Inferior parietal cortex (tissue), 1 donor: ENCODE data around the gene HOXB7.

Experiments used
- DNase-seq: peaks from one replicate; pipeline ENCODE4 v3.0.0-alpha.2; 2016; ENCODE audit errors: extremely low spot score

HOXB7 gene

GRCh38 chr17:48609033-48609432 lies 1.8 kb downstream of the HOXB7 start:
- DNase-seq, result no peak

GRCh38 chr17:48608494-48608834 lies 2.4 kb downstream of the HOXB7 start:
- DNase-seq, result no peak

GRCh38 chr17:48606892-48607614 lies 3.8 kb downstream of the HOXB7 start:
- no peak for DNase-seq

DNA sequence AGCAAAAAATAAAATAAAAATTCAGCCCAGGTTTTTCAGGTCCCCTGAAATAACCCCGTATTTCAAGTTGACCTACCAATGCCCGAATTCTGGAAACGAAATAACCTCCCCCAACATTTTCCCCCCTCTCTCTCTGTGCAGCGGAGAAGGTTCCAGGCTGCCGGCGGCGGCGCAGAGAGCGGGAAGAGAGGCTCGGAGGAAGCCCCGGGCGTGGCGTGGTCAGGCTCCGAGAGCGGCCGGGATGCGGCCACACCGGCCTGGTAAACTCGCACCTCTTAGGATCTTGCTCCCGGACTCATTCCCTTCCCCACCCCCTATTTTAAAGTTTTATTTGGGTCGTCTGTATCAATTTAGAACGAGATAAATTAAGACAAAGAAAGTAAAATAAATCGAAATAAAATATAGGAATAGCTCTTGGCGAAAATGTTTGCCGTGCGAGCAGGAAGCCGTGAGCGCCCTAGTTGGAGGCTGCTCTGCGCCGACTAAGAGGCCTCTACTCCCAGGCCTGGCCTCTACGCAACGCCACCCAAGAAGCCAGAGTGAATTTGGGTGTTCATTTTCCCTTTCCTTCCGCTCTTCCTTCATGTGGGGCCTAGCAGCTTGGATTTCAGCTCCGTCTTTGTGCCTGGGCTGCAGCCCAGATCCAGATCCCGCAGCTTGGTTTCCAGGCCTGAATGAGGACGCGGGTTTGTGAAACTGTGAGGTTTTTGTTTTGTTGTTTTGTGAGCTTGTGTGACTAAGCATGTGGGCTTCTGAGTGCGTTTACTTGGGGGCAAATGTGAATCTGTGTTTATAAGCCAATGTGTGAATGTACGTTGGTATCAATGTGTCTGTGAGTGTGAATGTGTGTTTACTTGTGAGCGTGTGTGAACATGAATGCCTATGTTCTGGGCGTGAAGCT lies 4.6 kb downstream of the HOXB7 start:
- DNase-seq, result no peak

DNA sequence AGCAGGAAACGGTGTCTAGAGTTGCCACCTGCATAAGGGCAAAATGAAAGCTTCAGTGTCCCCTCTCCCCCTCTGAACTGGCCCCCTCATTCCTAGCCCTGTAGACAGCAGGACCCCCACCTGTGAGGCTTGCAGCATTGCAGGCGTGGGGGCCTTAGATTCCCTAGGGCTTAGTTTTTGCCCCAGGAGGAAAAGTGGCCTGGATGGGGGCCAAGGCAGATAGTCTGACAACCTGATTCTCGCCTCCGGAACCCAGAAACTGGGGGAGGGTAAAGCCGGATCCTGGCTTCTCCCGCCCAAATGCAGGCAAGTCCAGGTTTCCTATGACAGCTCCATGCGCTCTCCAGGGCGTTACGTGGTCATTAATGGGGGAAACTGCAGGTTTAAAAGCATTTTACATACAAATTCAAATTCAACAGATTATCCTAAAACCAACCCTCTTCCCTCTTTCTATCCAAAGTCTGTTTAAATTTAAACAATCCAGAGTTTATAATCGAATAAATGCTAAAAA lies 5.4 kb downstream of the HOXB7 start:
- no peak for DNase-seq

- no peak for DNase-seq
These were observed 6.0 kb downstream of the HOXB7 start, which contains the start of gene HOXB6 for GRCh38 chr17:48604770-48605329. Gene HOXB6, minus strand, starts transcription at chr17:48604986. Its CDS starts 6,836 bp downstream, at chr17:48598150.

GRCh38 chr17:48603959-48604769 lies 6.7 kb downstream of the HOXB7 start:
- DNase-seq, result no peak

GRCh38 chr17:48601539-48602425 lies 9.0 kb downstream of the HOXB7 start:
- no peak for DNase-seq

GRCh38 chr17:48601207-48601538 lies 9.6 kb downstream of the HOXB7 start:
- DNase-seq, result no peak

GRCh38 chr17:48600244-48601098 lies 10.3 kb downstream of the HOXB7 start:
- DNase-seq, result no peak

- no peak for DNase-seq
These were observed 11.5 kb downstream of the HOXB7 start for GRCh38 chr17:48599354-48599753.

DNA sequence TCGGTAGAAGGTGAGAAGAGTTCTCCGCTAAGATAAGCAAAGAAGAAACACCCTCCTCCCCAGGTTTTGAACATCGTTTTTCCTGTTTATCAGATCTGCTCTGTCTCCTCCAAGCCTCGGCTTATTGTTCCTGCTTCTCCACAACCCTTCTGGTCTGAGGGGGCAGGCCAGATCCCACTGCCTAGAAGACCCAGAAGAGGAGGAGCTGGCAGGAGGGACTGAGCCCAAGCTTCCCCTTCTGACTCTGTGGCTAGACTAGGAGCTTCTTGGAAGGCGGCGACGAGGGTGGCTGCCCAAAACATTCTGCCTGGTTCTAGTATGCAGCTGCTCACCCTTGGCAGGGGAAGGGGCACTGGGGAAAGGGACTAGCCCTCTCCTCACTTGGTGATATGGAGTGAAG lies 12.1 kb downstream of the HOXB7 start:
- no peak for DNase-seq

DNA sequence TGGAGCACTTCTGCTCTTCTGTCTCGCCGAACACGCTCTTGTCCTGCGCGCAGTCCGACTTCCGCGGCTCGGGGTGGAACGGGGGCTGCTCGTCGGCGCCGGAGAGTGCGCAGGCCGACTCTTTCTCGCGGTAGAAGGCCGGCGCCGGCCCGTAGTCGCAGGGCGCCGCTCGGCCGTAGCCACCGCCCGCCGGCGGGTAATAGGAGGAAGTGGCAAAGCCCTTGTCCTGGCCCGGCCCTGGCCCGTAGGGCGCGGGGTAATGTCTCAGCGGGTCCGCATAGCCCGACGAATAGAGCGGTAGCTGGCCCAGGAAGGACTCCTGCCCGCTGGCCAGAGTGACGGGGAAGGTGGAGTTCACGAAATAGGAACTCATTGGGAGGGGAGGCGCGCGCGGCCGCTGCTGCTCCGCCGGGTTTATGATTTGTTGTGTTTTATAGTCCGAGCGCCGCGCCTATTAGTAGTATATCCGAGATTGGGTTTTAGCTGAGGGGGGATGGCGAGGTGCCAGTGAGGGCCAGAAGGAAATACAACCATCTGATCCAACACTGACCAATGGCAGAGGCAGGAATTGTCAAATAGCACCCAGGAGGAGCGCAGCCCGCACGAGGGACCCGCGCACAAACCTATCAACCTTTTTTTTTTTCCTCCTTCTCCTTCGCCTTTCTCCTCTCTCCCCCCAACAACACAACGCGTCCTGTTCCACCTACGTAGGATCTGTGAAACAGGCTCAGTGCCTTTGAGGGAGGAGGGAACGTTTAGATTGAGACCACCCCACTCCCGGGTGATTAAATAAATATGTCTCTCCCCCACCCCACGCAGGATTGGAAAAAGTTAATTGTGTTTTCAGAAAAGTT lies 12.8 kb downstream of the HOXB7 start:
- DNase-seq, result no peak

DNA sequence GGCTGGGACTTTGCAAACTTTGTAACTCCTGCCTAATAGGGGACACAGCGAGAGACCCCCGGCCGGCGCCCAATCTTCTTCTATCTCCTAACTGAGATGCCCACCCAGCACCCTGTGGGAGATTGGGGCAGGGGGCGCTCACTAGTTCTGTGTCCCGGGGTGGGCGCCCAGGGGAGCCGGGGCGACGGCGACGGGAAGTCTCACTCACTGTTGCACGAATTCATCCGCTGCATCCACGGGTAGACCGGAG lies 13.4 kb downstream of the HOXB7 start:
- no peak for DNase-seq

DNA sequence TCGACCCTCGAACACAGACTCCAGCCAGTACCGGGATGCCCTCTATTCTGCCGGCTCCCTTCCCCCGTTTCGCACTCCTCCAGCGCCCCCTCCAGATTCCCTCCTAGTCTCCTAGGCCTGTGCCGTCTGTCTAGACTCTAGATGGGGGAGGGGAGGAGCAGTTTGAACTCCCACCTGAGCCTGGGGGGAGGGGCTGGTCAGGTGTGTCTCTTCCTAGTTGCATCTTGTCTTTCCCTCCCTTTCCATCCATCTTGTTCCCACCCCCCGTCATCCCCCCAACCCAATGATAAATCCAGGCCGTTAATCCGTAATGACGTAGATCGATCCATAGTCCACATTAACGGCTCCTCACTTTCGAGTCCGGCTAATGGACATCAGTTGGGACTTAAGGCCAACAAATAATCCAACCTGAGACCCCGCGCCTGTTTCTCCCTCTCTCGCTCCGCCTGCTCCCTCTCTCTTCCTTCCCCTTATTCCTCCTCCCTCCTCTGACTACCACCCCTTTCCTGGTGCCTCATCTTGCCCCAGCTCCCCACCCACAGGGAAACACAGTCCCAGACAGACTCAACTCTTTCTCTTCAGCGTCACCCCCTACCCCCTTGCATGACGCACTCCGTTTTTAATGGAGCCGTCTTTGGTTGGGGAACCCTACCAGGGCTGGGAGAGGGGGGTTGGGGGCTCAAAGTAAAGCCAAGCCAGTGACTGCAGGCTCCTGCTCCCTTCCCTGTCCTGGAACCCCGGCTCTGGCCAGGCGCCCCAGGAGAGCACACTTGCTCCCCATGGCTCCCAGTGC lies 13.9 kb downstream of the HOXB7 start:
- no peak for DNase-seq

- DNase-seq, result no peak
These were observed 14.7 kb downstream of the HOXB7 start for GRCh38 chr17:48596000-48596734.

DNA sequence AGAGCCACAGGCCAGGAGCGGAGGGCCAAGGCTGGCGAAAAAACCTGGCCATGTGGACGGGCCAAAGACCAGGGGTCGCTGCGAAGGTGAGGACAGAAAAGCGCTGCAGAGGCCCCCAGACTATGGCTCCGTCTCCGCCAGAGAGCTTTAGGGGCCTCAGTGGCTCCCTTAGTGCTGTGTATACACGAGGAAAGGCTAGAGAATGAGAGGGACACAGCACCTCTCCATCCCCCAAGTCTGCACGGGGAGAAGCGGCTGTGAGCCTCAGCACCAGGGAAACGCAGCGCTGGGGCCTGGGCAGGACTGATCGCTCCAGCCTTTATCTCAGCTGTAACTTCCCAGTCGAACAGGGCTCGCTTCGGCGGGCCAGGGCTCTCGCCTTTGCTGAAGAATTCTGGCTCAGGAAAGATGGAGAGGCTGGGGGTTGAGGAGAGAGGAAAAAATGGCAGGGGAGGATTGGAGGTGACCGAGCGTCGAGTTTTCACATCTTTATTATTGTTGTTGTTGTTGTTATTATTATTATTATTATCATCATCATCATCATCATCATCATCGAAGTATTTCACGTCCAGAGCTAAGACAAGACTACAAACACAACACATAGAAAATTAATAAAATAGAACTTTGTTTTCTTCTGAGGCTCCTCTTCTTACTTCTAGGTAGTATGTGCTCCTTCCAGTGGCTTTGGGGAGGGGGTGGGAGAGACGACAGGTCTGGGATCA lies 15.4 kb downstream of the HOXB7 start:
- no peak for DNase-seq
